K562 (cell line): ENCODE results near the gene TRRAP.

Experiments used
- ARNT ChIP-seq, 2 experiments: fragments of 450-650 bp; IDR thresholded peaks; 2 replicates each; pipeline ENCODE4 v1.6.1; 2016; ENCODE audit warnings: mild to moderate bottlenecking in 1 of 2
- BACH1 ChIP-seq: fragments of 200-800 bp; sonication (Bioruptor generic); IDR thresholded peaks from 2 replicates; pipeline ENCODE4 v1.6.1; 2016; ENCODE audit warnings: missing genetic modification characterization, missing compliant biosample characterization
- CEBPB ChIP-seq: fragments of 450-650 bp; IDR thresholded peaks from 2 replicates; pipeline ENCODE4 v1.6.1; 2016; ENCODE audit warnings: missing genetic modification characterization, missing compliant biosample characterization
- KDM5B ChIP-seq: fragments of 200-600 bp; sonication (generic); IDR thresholded peaks from 2 replicates; pipeline ENCODE4 v1.6.1; 2012; ENCODE audit warnings: low read depth, mild to moderate bottlenecking, moderate library complexity, low read length, control low read depth, inconsistent platforms; ENCODE audit not compliant: insufficient replicate concordance
- MAFF ChIP-seq: IDR thresholded peaks from 2 replicates; pipeline ENCODE4 v1.6.1; 2012; ENCODE audit warnings: low read length, improper control_type of control experiment
- SP2 ChIP-seq: IDR thresholded peaks from 2 replicates; pipeline ENCODE4 v1.6.1; 2011; ENCODE audit warnings: mild to moderate bottlenecking, low read depth, low read length, moderate library complexity; ENCODE audit not compliant: poor library complexity, severe bottlenecking; ENCODE audit errors: extremely low read depth
- TF ChIP-seq, protein P1 (sequence below), 3 experiments: IDR thresholded peaks in 2 of 3; conservative IDR thresholded peaks in 1 of 3; 2 replicates each; pipeline ENCODE4 v1.5.1; 2011 to 2012; ENCODE audit warnings: low read length in 3 of 3, mild to moderate bottlenecking in 3 of 3, control low read depth in 2 of 3, improper control_type of control experiment in 1 of 3, inconsistent platforms in 1 of 3, low read depth in 1 of 3, mixed read lengths in 1 of 3, moderate library complexity in 1 of 3; ENCODE audit not compliant: insufficient read depth in 2 of 3
- TF ChIP-seq, protein P2 (sequence below), 2 experiments: fragments of 200-800 bp in 1 of 2; sonication (Bioruptor generic) in 1 of 2; sonication (generic) in 1 of 2; formaldehyde crosslinking in 1 of 2; IDR thresholded peaks in 1 of 2; conservative IDR thresholded peaks in 1 of 2; 2 replicates each; pipeline versions ENCODE4 v1.5.0 to v1.6.1; 2016 to 2020; ENCODE audit warnings: missing compliant biosample characterization in 1 of 2, missing genetic modification characterization in 1 of 2, missing genetic modification reagents in 1 of 2
- TF ChIP-seq, protein P3 (sequence below), 2 experiments: fragments of 450-650 bp; IDR thresholded peaks; 2 replicates each; pipeline ENCODE4 v1.6.1; 2016; ENCODE audit warnings: mild to moderate bottlenecking in 2 of 2, borderline replicate concordance in 1 of 2, low read depth in 1 of 2, moderate library complexity in 1 of 2

DNA sequence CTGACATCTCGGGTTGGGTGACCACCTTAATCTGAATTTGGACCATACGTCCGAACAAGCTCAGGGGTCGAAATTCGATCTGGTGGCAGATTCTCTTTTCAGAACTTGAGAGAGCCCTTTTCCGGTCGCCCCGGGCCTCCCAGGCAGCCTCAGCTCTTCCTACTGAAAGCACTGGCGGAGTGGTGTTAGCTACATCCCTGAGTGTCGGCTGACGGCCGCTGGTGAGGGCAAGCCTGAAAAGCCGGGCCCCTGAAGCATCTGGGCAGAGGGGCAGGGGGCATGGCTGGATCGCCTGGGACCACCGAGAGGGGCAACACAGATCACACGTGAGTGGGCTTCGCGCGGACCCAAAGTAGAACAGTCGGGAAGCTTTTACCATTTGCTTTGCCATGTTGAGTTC lies 149.5 kb downstream of the TRRAP start:
- TF ChIP-seq, protein P1, sequence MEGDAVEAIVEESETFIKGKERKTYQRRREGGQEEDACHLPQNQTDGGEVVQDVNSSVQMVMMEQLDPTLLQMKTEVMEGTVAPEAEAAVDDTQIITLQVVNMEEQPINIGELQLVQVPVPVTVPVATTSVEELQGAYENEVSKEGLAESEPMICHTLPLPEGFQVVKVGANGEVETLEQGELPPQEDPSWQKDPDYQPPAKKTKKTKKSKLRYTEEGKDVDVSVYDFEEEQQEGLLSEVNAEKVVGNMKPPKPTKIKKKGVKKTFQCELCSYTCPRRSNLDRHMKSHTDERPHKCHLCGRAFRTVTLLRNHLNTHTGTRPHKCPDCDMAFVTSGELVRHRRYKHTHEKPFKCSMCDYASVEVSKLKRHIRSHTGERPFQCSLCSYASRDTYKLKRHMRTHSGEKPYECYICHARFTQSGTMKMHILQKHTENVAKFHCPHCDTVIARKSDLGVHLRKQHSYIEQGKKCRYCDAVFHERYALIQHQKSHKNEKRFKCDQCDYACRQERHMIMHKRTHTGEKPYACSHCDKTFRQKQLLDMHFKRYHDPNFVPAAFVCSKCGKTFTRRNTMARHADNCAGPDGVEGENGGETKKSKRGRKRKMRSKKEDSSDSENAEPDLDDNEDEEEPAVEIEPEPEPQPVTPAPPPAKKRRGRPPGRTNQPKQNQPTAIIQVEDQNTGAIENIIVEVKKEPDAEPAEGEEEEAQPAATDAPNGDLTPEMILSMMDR (IDR thresholded peaks at IDR 0.05 in 2 of 3, conservative IDR thresholded peaks at IDR 0.05 in 1 of 3; ENCODE audit: insufficient read depth in 2 of 3, low read depth in 1 of 3, low read length in 3 of 3): no peak
- no peak for TF ChIP-seq BACH1 (tag)
- TF ChIP-seq, protein P2, sequence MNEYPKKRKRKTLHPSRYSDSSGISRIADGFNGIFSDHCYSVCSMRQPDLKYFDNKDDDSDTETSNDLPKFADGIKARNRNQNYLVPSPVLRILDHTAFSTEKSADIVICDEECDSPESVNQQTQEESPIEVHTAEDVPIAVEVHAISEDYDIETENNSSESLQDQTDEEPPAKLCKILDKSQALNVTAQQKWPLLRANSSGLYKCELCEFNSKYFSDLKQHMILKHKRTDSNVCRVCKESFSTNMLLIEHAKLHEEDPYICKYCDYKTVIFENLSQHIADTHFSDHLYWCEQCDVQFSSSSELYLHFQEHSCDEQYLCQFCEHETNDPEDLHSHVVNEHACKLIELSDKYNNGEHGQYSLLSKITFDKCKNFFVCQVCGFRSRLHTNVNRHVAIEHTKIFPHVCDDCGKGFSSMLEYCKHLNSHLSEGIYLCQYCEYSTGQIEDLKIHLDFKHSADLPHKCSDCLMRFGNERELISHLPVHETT (CRISPR knock-in tag; conservative IDR thresholded peaks at IDR 0.05 in 1 of 2, IDR thresholded peaks at IDR 0.05 in 1 of 2): no peak
- no peak for TF ChIP-seq MAFF
- no peak for TF ChIP-seq CEBPB (tag)
- no peak for TF ChIP-seq KDM5B
- TF ChIP-seq, protein P3, sequence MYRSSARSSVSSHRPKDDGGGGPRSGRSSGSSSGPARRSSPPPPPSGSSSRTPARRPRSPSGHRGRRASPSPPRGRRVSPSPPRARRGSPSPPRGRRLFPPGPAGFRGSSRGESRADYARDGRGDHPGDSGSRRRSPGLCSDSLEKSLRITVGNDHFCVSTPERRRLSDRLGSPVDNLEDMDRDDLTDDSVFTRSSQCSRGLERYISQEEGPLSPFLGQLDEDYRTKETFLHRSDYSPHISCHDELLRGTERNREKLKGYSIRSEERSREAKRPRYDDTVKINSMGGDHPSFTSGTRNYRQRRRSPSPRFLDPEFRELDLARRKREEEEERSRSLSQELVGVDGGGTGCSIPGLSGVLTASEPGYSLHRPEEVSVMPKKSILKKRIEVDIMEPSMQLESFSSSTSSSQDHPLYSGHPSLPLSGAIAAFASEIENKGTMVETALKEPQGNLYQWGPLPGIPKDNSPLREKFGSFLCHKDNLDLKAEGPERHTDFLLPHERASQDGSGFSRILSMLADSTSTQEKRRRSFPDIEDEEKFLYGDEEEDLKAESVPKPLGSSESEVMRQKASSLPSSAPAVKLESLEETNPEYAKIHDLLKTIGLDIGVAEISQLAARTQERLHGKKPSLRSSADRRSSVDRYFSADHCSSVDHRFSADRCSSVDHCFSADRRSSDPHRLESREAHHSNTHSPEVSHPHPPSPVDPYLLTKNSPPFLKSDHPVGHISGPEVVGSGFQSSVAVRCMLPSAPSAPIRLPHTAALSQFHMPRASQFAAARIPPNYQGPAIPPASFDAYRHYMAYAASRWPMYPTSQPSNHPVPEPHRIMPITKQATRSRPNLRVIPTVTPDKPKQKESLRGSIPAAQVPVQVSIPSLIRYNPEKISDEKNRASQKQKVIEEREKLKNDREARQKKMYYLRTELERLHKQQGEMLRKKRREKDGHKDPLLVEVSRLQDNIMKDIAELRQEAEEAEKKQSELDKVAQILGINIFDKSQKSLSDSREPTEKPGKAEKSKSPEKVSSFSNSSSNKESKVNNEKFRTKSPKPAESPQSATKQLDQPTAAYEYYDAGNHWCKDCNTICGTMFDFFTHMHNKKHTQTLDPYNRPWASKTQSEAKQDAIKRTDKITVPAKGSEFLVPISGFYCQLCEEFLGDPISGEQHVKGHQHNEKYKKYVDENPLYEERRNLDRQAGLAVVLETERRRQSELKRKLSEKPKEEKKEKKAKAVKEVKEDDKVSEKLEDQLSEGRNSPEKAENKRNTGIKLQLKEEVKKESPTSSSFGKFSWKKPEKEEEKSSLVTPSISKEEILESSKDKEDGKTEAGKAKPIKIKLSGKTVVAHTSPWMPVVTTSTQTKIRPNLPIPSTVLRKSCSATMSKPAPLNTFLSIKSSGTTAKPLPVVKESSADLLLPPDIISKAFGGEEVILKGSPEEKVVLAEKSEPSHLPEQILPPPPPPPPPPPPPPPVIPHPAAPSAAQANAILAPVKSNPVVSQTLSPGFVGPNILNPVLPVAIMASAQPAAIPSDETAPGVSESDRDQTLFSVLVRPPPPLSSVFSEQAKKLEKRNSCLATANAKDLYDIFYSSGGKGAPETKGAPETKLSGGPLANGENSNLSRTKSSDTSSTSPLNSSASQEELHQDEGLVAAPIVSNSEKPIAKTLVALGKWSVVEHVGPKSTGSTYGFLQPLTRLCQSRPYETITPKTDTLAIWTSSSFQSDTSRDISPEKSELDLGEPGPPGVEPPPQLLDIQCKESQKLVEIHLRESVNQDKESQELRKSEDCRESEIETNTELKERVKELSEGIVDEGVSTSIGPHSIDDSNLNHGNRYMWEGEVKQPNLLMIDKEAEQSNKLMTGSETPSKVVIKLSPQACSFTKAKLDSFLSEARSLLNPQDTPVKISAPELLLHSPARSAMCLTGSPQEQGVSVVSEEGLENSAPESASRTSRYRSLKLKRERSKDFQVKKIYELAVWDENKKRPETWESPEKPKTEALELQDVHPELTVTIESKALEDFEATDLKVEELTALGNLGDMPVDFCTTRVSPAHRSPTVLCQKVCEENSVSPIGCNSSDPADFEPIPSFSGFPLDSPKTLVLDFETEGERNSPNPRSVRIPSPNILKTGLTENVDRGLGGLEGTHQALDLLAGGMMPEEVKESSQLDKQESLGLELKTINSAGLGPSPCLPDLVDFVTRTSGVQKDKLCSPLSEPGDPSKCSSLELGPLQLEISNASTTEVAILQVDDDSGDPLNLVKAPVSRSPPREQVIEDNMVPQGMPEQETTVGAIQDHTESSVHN (IDR thresholded peaks at IDR 0.05; ENCODE audit: borderline replicate concordance in 1 of 2, low read depth in 1 of 2): no peak
- TF ChIP-seq ARNT (IDR thresholded peaks at IDR 0.05): no peak
- no peak for TF ChIP-seq SP2
